ENCODE measurements around the gene CNTD1.

Gene CNTD1

DNA sequence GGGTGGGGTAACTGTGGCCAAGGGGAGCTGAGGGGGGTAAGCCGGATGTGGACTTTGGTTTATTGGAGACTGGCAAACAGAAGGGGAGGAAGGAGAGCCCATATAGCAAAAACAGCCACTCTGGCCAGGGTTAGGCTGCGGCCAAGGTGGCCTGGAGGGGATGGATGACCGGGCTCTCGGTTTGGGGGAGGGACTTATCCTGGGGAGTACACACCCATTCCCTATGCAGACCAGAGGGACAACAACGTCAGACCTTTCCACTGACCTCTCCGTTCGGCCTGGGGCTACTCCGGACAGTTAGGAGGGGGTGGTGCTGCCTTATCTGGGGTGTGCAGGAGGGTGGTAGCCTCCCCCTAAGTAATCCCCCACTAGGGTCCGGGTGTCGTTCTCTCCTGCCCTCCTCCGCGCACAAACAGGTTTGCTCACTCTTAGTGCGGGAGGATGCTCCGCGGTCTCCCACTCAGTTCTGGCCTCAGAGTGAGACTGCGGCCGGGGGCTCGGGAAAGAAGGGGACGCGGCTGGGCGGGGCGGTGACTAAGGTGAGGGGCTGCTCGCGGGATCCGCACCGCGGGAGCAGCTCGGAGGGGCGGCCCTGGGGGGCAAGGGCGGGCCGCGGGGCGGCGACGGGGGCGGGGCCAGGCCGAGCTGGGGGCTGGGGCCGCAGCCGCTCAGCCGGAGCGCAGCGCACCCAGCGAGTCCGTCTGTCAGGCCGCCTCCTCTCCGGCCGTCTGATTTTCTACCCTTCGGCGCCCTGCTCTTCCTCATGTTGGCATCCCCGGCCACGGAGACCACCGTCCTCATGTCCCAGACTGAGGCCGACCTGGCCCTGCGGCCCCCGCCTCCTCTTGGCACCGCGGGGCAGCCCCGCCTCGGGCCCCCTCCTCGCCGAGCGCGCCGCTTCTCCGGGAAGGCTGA is 18.5 kb upstream of the CNTD1 start, which contains the start of gene WNK4:
TSS of gene WNK4 (plus strand) at position 675 of the 915 bp plus-strand sequence. CDS start at position 764, 89 bp downstream.
- no peak for DNase-seq (ENCODE audit: low read depth)

- DNase-seq (ENCODE audit: low read depth): no peak
Observed at GRCh38 chr17:42780851-42781638, 17.6 kb upstream of the CNTD1 start.

DNA sequence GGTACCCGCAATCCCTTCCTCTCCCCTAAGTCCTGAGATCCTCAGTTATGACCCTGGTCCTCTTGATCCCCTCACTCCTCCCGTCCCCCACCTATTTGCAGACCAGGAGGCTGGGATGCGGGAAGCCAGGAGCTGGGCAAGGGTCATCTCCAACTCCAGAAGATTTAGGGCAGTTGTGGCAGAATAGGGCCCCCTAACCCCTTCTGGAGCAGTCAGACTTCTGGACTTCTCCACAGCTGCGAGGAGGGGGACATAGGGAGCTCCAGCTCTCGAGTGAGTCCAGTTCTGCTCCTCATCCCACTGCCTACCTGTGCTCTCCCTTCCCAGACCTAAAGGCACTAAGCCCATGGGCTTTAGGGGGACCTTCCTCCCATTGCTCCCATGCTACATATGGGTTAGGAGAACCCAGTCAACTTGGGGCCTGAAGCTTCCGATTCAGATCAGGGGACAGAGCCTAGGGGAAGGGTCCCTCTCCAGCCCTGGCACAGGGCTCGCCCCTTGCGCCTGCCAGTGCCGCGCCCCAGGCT is 17.0 kb upstream of the CNTD1 start:
- DNase-seq (ENCODE audit: low read depth): no peak

GRCh38 chr17:42782166-42783061 is 16.2 kb upstream of the CNTD1 start:
- no peak for DNase-seq (ENCODE audit: low read depth)

- no peak for DNase-seq (ENCODE audit: low read depth)
Observed at GRCh38 chr17:42783062-42783790, 15.4 kb upstream of the CNTD1 start.

GRCh38 chr17:42783791-42784138 is 14.9 kb upstream of the CNTD1 start:
- DNase-seq (ENCODE audit: low read depth): no peak

DNA sequence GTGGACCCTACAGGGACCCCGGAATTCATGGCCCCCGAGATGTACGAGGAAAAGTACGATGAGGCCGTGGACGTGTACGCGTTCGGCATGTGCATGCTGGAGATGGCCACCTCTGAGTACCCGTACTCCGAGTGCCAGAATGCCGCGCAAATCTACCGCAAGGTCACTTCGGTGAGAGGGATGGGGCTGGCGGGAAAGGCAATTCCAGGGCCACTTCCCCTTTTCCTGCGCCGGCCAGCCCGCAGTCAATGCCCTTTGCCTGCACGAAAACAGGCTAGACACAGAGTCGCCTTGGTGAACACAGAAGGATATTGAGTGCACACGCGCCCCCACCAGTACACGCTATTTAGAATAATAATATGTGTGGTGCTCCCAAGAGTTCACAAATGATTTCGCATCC is 14.3 kb upstream of the CNTD1 start:
- DNase-seq (ENCODE audit: low read depth): no peak

GRCh38 chr17:42784811-42785592 is 13.7 kb upstream of the CNTD1 start:
- no peak for DNase-seq (ENCODE audit: low read depth)

DNA sequence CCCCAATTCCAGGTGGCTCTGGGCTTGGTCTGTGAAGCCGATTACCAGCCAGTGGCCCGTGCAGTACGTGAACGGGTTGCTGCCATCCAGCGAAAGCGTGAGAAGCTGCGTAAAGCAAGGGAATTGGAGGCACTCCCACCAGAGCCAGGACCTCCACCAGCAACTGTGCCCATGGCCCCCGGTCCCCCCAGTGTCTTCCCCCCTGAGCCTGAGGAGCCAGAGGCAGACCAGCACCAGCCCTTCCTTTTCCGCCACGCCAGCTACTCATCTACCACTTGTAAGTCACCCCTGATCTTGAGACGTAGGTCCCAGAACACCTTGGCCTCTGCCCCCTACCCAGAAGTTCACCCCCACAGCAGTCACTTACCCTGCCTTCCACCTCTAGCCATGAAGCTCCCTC is 11.4 kb upstream of the CNTD1 start:
- no peak for DNase-seq (ENCODE audit: low read depth)

- no peak for DNase-seq (ENCODE audit: low read depth)
Observed at GRCh38 chr17:42791948-42792347, 6.7 kb upstream of the CNTD1 start.

GRCh38 chr17:42792545-42792944 is 6.1 kb upstream of the CNTD1 start:
- DNase-seq (ENCODE audit: low read depth): no peak

- no peak for DNase-seq (ENCODE audit: low read depth)
Observed at GRCh38 chr17:42795061-42795460, 3.6 kb upstream of the CNTD1 start.

DNA sequence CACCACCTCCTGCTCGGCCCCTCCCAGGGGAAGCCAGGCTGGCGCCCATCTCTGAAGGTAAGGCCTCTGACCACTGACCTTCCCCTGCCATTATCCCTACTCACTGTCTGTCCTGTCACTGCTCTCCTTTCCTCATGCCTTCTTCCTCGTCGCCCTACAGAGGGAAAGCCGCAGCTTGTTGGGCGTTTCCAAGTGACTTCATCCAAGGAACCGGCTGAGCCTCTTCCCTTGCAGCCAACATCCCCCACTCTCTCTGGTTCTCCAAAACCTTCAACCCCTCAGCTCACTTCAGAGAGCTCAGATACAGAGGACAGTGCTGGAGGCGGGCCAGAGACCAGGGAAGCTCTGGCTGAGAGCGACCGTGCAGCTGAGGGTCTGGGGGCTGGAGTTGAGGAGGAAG is 3.2 kb upstream of the CNTD1 start:
- no peak for DNase-seq (ENCODE audit: low read depth)

DNA sequence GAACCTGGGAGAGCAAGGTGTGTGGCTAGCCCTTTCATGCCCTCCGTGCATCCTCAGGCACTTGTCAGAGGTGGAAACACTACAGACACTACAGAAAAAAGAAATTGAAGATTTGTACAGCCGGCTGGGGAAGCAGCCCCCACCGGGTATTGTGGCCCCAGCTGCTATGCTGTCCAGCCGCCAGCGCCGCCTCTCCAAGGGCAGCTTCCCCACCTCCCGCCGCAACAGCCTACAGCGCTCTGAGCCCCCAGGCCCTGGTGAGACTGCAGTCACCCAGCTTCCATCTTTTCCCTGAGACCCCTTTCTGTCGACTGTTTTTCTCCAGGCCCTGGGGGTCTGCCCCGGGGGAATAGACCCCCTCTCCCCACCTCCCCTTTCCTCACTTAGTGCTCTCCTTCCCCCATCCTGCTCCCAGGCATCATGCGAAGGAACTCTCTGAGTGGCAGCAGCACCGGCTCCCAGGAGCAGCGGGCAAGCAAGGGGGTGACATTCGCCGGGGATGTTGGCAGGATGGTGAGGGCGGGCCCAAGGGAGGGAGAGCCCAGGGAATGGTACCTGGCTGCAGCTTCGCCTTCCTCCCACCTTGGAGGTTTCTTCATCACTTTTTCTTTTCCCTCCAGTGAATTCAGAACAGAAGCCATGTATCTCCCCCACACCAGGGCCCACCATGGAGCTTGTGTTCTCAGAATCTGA is 2.4 kb upstream of the CNTD1 start:
- no peak for DNase-seq (ENCODE audit: low read depth)

DNA sequence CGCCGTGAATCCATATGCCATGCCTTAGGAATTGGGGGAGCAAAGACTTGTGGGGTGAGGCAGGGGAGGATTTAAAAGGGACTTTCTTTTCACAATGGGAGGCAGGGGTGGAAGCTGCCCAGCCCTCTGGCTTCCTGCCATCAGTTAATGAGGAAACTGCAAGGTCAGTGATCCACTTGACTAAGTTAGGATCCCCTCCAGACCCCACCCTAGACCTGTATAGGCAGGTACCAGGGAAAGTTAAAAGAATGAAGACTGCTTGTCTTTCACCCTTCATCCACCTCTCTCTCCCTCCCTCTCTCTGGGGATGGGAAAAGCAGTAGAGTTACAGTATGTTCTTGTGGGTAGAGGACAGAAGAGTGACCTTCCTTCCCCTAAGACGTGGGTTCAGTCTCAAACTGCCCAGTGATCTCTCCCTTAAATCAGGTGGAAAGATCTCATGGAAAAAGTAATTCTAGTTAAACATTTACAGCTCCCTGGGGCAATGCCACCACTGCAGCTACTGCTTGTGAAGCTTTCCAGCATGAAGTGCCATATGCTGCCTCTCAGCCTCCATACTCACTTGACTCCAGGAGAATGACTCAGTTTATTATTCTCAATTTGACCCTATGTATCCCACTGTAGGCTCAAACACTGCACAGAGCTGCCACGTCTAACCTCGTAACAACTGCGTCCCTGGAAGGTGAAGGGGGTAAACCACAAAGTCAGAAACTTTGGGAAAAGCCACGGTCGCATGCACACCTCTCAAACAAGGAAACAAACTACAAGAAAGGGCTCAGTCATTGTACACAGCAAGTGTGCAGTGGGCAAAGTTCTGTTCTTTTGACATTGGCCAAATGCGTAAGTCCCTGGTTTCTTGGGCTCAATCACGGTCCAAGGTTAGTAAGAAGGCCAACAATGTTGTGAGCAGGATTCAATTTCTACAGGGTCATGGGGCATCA is 1.3 kb upstream of the CNTD1 start:
- DNase-seq (ENCODE audit: low read depth): no peak

- no peak for DNase-seq (ENCODE audit: low read depth)
Observed at GRCh38 chr17:42798011-42798382, 664 bp upstream of the CNTD1 start.

GRCh38 chr17:42803074-42803883 is 4.6 kb downstream of the CNTD1 start:
- no peak for DNase-seq (ENCODE audit: low read depth)

- no peak for DNase-seq (ENCODE audit: low read depth)
Observed at GRCh38 chr17:42804918-42805367, 6.3 kb downstream of the CNTD1 start.
